Activated CD8-positive, alpha-beta memory T cell treated with anti-CD3 and anti-CD28 coated beads, Interleukin-2, amount 50 U/mL, for 24 hours (primary cell): ENCODE measurements around the gene EYA3.
"Not testable (repeated sequence)": the region's sequence is repeated elsewhere in the genome, so short reads cannot be mapped to it uniquely, and the experiment has no call there.

ENCODE experiments used
- DNase-seq: peaks from one replicate; pipeline ENCODE4 v3.0.0-alpha.2; 2020; ENCODE audit errors: extremely low read depth

The EYA3 gene

GRCh38 chr1:28028873-28029654, 59.3 kb downstream of the EYA3 start:
- no peak for DNase-seq

GRCh38 chr1:28027660-28028059, 60.8 kb downstream of the EYA3 start:
- no peak for DNase-seq

GRCh38 chr1:28027238-28027637, 61.2 kb downstream of the EYA3 start:
- no peak for DNase-seq

GRCh38 chr1:28026329-28026728, 62.1 kb downstream of the EYA3 start:
- DNase-seq = no peak

GRCh38 chr1:28021064-28021463, 67.3 kb downstream of the EYA3 start:
- no peak for DNase-seq

GRCh38 chr1:28010969-28011368, 77.4 kb downstream of the EYA3 start:
- DNase-seq = no peak

GRCh38 chr1:28003117-28003516, 85.3 kb downstream of the EYA3 start:
- not testable (repeated sequence) for DNase-seq

- DNase-seq = no peak
Measured at GRCh38 chr1:28002600-28002999, 85.8 kb downstream of the EYA3 start.

- DNase-seq = no peak
Measured at GRCh38 chr1:27999055-27999454, 89.4 kb downstream of the EYA3 start.

GRCh38 chr1:27994526-27994925, 93.9 kb downstream of the EYA3 start:
- not testable (repeated sequence) for DNase-seq

GRCh38 chr1:27994060-27994459, 94.3 kb downstream of the EYA3 start:
- DNase-seq = no peak

- DNase-seq = no peak
Measured at GRCh38 chr1:27993241-27993640, 95.2 kb downstream of the EYA3 start.

- DNase-seq = peak; percentile 4
Measured at GRCh38 chr1:27992276-27992675, 96.1 kb downstream of the EYA3 start.

- no peak for DNase-seq
Measured at GRCh38 chr1:27990920-27991537, 97.4 kb downstream of the EYA3 start.

- no peak for DNase-seq
Measured at GRCh38 chr1:27981145-27981544, 107.3 kb downstream of the EYA3 start.

GRCh38 chr1:27980216-27980845, 108.1 kb downstream of the EYA3 start:
- DNase-seq = no peak

GRCh38 chr1:27979859-27980201, 108.6 kb downstream of the EYA3 start:
- no peak for DNase-seq

- DNase-seq = no peak
Measured at GRCh38 chr1:27979151-27979858, 109.1 kb downstream of the EYA3 start.

GRCh38 chr1:27974417-27974781, 114.0 kb downstream of the EYA3 start:
- DNase-seq = no peak

GRCh38 chr1:27973771-27974416, 114.5 kb downstream of the EYA3 start:
- no peak for DNase-seq

GRCh38 chr1:27972141-27972540, 116.3 kb downstream of the EYA3 start:
- DNase-seq = no peak

- DNase-seq = no peak
Measured at GRCh38 chr1:27971674-27972073, 116.7 kb downstream of the EYA3 start.
